HEK293 (cell line): ENCODE results near the gene NPRL2.

Experiments
- CTCF ChIA-PET: fragments of 350-600 bp; formaldehyde crosslinking; extraction: SDS; loops from one replicate; lab custom pipeline; 2021; ENCODE audit warnings: antibody characterized with exemption; lab: Yijun Ruan, JAX
- POLR2A ChIA-PET: fragments of 300-600 bp; formaldehyde crosslinking; extraction: SDS; loops from one replicate; lab custom pipeline; 2020; ENCODE audit warnings: antibody characterized with exemption, inconsistent platforms; lab: Yijun Ruan, JAX
- H3K27ac ChIP-seq: fragments of 200-500 bp; sonication (Bioruptor generic); 2 replicates; pipeline ENCODE4 v1.5.1; 2014; ENCODE audit warnings: low read depth, low read length, control low read depth, inconsistent platforms; ENCODE audit errors: extremely low read depth
- H3K36me3 ChIP-seq, 2 experiments: fragments of 200-500 bp in 1 of 2; sonication (Bioruptor generic) in 1 of 2; 1 replicate in 1 of 2; 2 replicates in 1 of 2; pipeline ENCODE4 v1.5.1; 2014 to 2017; ENCODE audit warnings: inconsistent platforms in 2 of 2, low read length in 2 of 2; ENCODE audit not compliant: control insufficient read depth in 2 of 2, insufficient read depth in 1 of 2
- H3K4me1 ChIP-seq: fragments of 200-500 bp; sonication (Bioruptor generic); 2 replicates; pipeline ENCODE4 v1.5.1; 2014; ENCODE audit warnings: mild to moderate bottlenecking, low read length, inconsistent platforms; ENCODE audit not compliant: control insufficient read depth, insufficient read depth
- H3K4me3 ChIP-seq: 2 replicates; pipeline ENCODE4 v1.5.1; 2011; ENCODE audit warnings: low read depth, mild to moderate bottlenecking, control low read depth, low read length, moderate library complexity
- H3K9me3 ChIP-seq: fragments of 200-500 bp; sonication (Bioruptor generic); 2 replicates; pipeline ENCODE4 v1.5.1; 2014; ENCODE audit warnings: low read depth, low read length, inconsistent platforms; ENCODE audit not compliant: control insufficient read depth, insufficient read depth
- EGR2 ChIP-seq: fragments of 450-650 bp; formaldehyde crosslinking; IDR thresholded peaks from 2 replicates; pipeline ENCODE4 v1.5.1; 2016; ENCODE audit warnings: low read depth, missing biosample characterization, missing genetic modification characterization
- KLF1 ChIP-seq: fragments of 450-650 bp; formaldehyde crosslinking; IDR thresholded peaks from 2 replicates; pipeline ENCODE4 v1.5.1; 2016; ENCODE audit warnings: missing biosample characterization, missing genetic modification characterization
- KLF7 ChIP-seq: fragments of 450-650 bp; formaldehyde crosslinking; IDR thresholded peaks from 2 replicates; pipeline ENCODE4 v1.5.1; 2016; ENCODE audit warnings: missing biosample characterization, missing genetic modification characterization, borderline replicate concordance
- ZBTB1 ChIP-seq: fragments of 450-650 bp; formaldehyde crosslinking; IDR thresholded peaks from 2 replicates; pipeline ENCODE4 v1.5.1; 2016; ENCODE audit warnings: missing biosample characterization, missing genetic modification characterization
- ZFHX2 ChIP-seq: fragments of 450-650 bp; formaldehyde crosslinking; conservative IDR thresholded peaks from 2 replicates; pipeline ENCODE4 v1.5.1; 2016; ENCODE audit warnings: missing biosample characterization, missing genetic modification characterization
- ZFP37 ChIP-seq: fragments of 450-650 bp; formaldehyde crosslinking; IDR thresholded peaks from 2 replicates; pipeline ENCODE4 v1.5.1; 2016; ENCODE audit warnings: missing biosample characterization, missing genetic modification characterization
- ZNF114 ChIP-seq: fragments of 450-650 bp; formaldehyde crosslinking; IDR thresholded peaks from 2 replicates; pipeline ENCODE4 v1.5.0; 2017; ENCODE audit warnings: missing biosample characterization, missing genetic modification characterization
- ZNF391 ChIP-seq: fragments of 450-650 bp; formaldehyde crosslinking; IDR thresholded peaks from 2 replicates; pipeline ENCODE4 v1.5.1; 2016; ENCODE audit warnings: low read depth, missing biosample characterization, missing genetic modification characterization, borderline replicate concordance
- ZNF621 ChIP-seq: fragments of 450-650 bp; formaldehyde crosslinking; IDR thresholded peaks from 2 replicates; pipeline ENCODE4 v1.5.1; 2017; ENCODE audit warnings: missing biosample characterization, missing genetic modification characterization
- ZNF629 ChIP-seq: fragments of 450-650 bp; formaldehyde crosslinking; IDR thresholded peaks from 2 replicates; pipeline ENCODE4 v1.5.1; 2017; ENCODE audit warnings: missing biosample characterization, missing genetic modification characterization
- ZNF664 ChIP-seq: fragments of 450-650 bp; formaldehyde crosslinking; IDR thresholded peaks from 2 replicates; pipeline ENCODE4 v1.5.1; 2016; ENCODE audit warnings: missing biosample characterization, missing genetic modification characterization
- ZXDB ChIP-seq: fragments of 450-650 bp; formaldehyde crosslinking; IDR thresholded peaks from 2 replicates; pipeline ENCODE4 v1.5.1; 2016; ENCODE audit warnings: missing biosample characterization, missing genetic modification characterization
- TF ChIP-seq, protein P1 (sequence below): fragments of 450-650 bp; formaldehyde crosslinking; IDR thresholded peaks from 2 replicates; pipeline ENCODE4 v1.5.1; 2016; ENCODE audit warnings: missing biosample characterization, missing genetic modification characterization
- TF ChIP-seq, protein P2 (sequence below): fragments of 450-650 bp; formaldehyde crosslinking; IDR thresholded peaks from 2 replicates; pipeline ENCODE4 v1.5.1; 2016; ENCODE audit warnings: missing biosample characterization, missing genetic modification characterization

NPRL2 gene

DNA sequence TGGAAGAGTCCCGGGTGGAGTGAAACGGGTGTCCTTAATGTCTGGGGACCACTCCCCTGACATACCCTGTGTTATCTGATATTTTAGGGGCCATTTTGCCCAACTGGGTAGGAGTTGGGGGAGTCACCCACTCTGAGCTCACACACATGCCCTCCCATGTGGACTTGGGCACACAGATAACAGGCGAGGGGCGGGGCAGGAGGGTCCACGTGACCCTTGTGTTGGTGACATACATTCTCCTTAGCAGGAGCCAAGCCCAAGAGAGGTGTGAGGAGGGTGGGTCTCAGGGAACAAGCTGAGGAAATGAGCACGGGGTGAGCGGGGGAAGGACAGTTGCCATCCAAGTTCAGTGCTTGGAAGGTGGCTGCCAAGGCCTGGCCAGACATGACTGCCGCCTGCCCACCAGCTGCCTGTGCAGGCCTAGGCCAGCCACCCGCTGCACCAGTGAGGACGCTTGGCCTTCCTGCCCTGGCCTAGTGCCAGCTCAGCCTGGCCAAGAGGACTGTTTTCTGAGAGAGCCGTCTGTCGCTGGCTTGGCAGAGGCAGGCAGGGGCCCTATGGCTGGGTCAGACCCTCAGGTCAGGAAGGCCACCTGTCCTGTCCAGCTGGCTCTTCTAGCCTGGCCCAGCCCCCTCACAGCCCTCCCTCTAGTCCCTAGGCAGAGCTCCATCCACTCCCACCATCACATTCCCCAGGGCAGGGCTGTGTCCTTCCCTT is 40.1 kb upstream of the NPRL2 start:
- no peak overlapping the region for H3K4me3 ChIP-seq
- no peak overlapping the region for H3K27ac ChIP-seq
- ChIA-PET POLR2A (no interaction called here), CTCF (interaction anchor here (0.6 to 0.9 kb wide), 2 partner anchors 45 to 224 kb away, joined by 3 to 4 read pairs; no protein-coding TSS in a partner anchor)
- H3K9me3 ChIP-seq, result no peaks in the 10 kb centered on the region
- no peaks in the 10 kb centered on the region for H3K4me1 ChIP-seq
- TF ChIP-seq, protein P1, sequence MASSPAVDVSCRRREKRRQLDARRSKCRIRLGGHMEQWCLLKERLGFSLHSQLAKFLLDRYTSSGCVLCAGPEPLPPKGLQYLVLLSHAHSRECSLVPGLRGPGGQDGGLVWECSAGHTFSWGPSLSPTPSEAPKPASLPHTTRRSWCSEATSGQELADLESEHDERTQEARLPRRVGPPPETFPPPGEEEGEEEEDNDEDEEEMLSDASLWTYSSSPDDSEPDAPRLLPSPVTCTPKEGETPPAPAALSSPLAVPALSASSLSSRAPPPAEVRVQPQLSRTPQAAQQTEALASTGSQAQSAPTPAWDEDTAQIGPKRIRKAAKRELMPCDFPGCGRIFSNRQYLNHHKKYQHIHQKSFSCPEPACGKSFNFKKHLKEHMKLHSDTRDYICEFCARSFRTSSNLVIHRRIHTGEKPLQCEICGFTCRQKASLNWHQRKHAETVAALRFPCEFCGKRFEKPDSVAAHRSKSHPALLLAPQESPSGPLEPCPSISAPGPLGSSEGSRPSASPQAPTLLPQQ (tag by site-specific recombination), result no peak
- TF ChIP-seq, protein P2, sequence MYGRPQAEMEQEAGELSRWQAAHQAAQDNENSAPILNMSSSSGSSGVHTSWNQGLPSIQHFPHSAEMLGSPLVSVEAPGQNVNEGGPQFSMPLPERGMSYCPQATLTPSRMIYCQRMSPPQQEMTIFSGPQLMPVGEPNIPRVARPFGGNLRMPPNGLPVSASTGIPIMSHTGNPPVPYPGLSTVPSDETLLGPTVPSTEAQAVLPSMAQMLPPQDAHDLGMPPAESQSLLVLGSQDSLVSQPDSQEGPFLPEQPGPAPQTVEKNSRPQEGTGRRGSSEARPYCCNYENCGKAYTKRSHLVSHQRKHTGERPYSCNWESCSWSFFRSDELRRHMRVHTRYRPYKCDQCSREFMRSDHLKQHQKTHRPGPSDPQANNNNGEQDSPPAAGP (tag by site-specific recombination), result 0 out of 2 replicates have a peak, but pooled peaks have one; percentile 19
- 0 out of 2 replicates have a peak, but pooled peaks have one; percentile 12 for TF ChIP-seq KLF1 (tag by site-specific recombination)
- no peaks in the 10 kb centered on the region for H3K36me3 ChIP-seq

DNA sequence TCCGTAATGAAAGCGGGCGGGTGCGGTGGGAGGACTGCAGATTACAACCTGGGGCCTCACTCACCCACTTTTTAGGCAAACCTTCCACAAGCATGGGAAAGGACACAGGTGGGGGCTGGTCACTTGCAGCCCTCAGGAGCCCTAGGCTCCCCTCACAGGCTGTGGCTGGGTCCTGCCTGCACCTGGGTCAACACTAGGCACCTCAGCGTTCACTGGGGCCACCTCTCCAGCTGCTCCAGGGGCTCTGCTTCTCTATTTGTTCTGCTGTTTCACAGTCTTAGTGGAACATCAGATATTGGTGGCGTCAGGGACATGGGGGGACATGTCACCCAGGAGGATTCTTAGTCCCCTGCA is 38.8 kb upstream of the NPRL2 start:
- TF ChIP-seq ZFP37 (tag by site-specific recombination) (no peak), KLF7 (tag by site-specific recombination) (no peak), ZNF391 (tag by site-specific recombination) (no peak)
- Histone ChIP-seq H3K27ac (no peak overlapping the region), H3K9me3 (no peaks in the 10 kb centered on the region), H3K4me3 (no peak overlapping the region), H3K4me1 (no peaks in the 10 kb centered on the region), H3K36me3 (no peaks in the 10 kb centered on the region)
- CTCF ChIA-PET, result interaction anchor here (0.8 kb wide), 1 partner anchor 14 kb away, joined by 3 read pairs; no protein-coding TSS in a partner anchor
- POLR2A ChIA-PET, result no interaction called here

DNA sequence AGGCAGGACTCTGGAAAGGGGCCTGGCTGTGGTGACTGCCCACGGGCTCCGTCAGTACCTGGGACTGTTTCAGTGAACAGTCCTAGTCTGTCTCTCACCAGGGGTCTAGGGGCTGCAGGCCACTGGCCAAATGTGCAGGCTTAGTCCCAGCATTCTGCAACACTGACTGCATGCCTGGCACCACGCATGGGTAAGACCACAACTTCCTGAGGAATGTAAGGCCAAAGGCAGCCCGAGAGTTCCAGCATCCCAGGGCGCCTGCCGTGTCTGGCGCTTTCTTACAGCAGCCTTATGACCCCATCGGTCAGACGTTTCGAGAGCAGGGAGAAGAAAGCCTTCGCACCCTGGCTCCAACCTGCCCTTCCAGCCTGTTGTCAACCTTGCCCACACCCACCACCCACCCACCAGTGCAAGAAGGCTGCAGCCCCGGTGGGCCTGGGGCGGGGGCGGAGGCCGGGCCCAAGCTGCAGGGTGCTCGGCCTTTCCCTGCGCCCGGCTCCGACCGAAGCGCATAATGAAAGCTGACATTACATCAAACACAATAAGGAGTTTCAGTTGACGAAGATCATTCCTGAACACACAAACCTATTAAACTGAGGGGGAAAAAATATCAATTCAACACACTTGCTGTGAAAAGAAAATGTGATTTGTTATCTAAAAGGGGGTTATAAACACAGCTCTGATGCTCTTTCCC is 38.3 kb upstream of the NPRL2 start:
- no peaks in the 10 kb centered on the region for H3K4me1 ChIP-seq
- H3K4me3 ChIP-seq, result no peak overlapping the region
- no peaks in the 10 kb centered on the region for H3K36me3 ChIP-seq
- H3K27ac ChIP-seq, result no peak overlapping the region
- POLR2A ChIA-PET, result no interaction called here
- no peaks in the 10 kb centered on the region for H3K9me3 ChIP-seq
- CTCF ChIA-PET, result interaction anchor here (0.6 to 0.8 kb wide), 2 partner anchors 13 to 81 kb away, joined by 3 read pairs; no protein-coding TSS in a partner anchor
- no peak for TF ChIP-seq ZNF114 (tag by site-specific recombination)
- TF ChIP-seq KLF7 (tag by site-specific recombination), result no peak
- no peak for TF ChIP-seq ZXDB (tag by site-specific recombination)
- no peak for TF ChIP-seq ZFP37 (tag by site-specific recombination)
- TF ChIP-seq ZNF621, result no peak
- TF ChIP-seq EGR2 (tag by site-specific recombination), result peak; percentile 61
- TF ChIP-seq ZBTB1 (tag by site-specific recombination), result no peak
- peak; percentile 67 for TF ChIP-seq ZFHX2 (tag by site-specific recombination)
- TF ChIP-seq ZNF664, result no peak
- no peak for TF ChIP-seq ZNF629
